Vagina (tissue), 2 donors: ENCODE results near the gene SBNO1.

ENCODE experiments used
- CTCF ChIP-seq, 3 experiments: fragments of 450-650 bp in 2 of 3; fragments of 200-600 bp in 1 of 3; sonication (generic) in 1 of 3; IDR thresholded peaks; one replicate each; pipeline ENCODE4 v1.5.1; 2017 to 2019; ENCODE audit warnings: antibody characterized with exemption in 3 of 3, mild to moderate bottlenecking in 2 of 3, moderate library complexity in 2 of 3
- POLR2A ChIP-seq, 2 donors: fragments of 450-650 bp; IDR thresholded peaks; one replicate each; pipeline ENCODE4 v1.6.1; 2017; ENCODE audit warnings: antibody characterized with exemption in 2 of 2, mild to moderate bottlenecking in 2 of 2, moderate library complexity in 2 of 2
- POLR2AphosphoS5 ChIP-seq, 2 donors: sonication (generic); formaldehyde crosslinking; IDR thresholded peaks; one replicate each; pipeline ENCODE4 v1.9.0; 2017; ENCODE audit warnings: antibody characterized with exemption in 2 of 2, mild to moderate bottlenecking in 2 of 2, low read depth in 1 of 2; ENCODE audit not compliant: insufficient read depth in 1 of 2

- TF ChIP-seq CTCF (IDR thresholded peaks at IDR 0.05) (no peak), POLR2A (IDR thresholded peaks at IDR 0.05) (no peak), POLR2AphosphoS5 (IDR thresholded peaks at IDR 0.05; ENCODE audit: insufficient read depth in 1 of 2, low read depth in 1 of 2) (no peak)
Observed at GRCh38 chr12:123260081-123260480, 104.6 kb downstream of the SBNO1 start.
